GM06990 (cell line): ENCODE data around the gene SH2D6.

ENCODE experiments used
- DNase-seq: peaks from one replicate; pipeline ENCODE4 v3.0.0-alpha.2; 2011; ENCODE audit not compliant: insufficient read length; ENCODE audit errors: extremely low read depth
- H3K27me3 ChIP-seq: replicated peaks from 2 replicates; pipeline ENCODE4 v1.6.0; 2011; ENCODE audit warnings: low read length; ENCODE audit not compliant: control insufficient read depth, insufficient read depth
- H3K36me3 ChIP-seq: 2 replicates; pipeline ENCODE4 v1.5.1; 2011; ENCODE audit warnings: low read length; ENCODE audit not compliant: control insufficient read depth, insufficient read depth
- H3K4me3 ChIP-seq: replicated peaks from 2 replicates; pipeline ENCODE4 v1.5.1; 2011; ENCODE audit warnings: low read depth, mild to moderate bottlenecking, control low read depth, low read length
- CTCF ChIP-seq: IDR thresholded peaks from 2 replicates; pipeline ENCODE4 v1.5.1; 2011; ENCODE audit warnings: low read length, control low read depth, mild to moderate bottlenecking, inconsistent platforms; ENCODE audit not compliant: insufficient read depth, poor library complexity, severe bottlenecking

The SH2D6 gene

GRCh38 chr2:85422072-85422457 lies 3.6 kb downstream of the SH2D6 start:
- no peaks in the 10 kb centered on the region for H3K27me3 ChIP-seq
- no peak for TF ChIP-seq CTCF
- H3K4me3 ChIP-seq = no peak overlapping the region
- no peaks in the 10 kb centered on the region for H3K36me3 ChIP-seq
- DNase-seq = no peak

- Histone ChIP-seq H3K27me3 (no peaks in the 10 kb centered on the region), H3K36me3 (no peaks in the 10 kb centered on the region), H3K4me3 (no peak overlapping the region)
- no peak for TF ChIP-seq CTCF
- DNase-seq = no peak
Measured at GRCh38 chr2:85423525-85423924, 5.0 kb downstream of the SH2D6 start.

GRCh38 chr2:85425588-85425987 lies 7.1 kb downstream of the SH2D6 start:
- Histone ChIP-seq H3K27me3 (no peaks in the 10 kb centered on the region), H3K4me3 (no peak overlapping the region), H3K36me3 (no peaks in the 10 kb centered on the region)
- no peak for DNase-seq
- TF ChIP-seq CTCF = no peak

GRCh38 chr2:85427300-85427835 lies 8.9 kb downstream of the SH2D6 start:
- TF ChIP-seq CTCF = no peak
- no peak for DNase-seq
- H3K36me3 ChIP-seq = no peaks in the 10 kb centered on the region
- H3K27me3 ChIP-seq = no peaks in the 10 kb centered on the region
- H3K4me3 ChIP-seq = no peak overlapping the region

GRCh38 chr2:85428343-85428881 lies 9.9 kb downstream of the SH2D6 start:
- no peak for DNase-seq
- no peaks in the 10 kb centered on the region for H3K27me3 ChIP-seq
- no peak overlapping the region for H3K4me3 ChIP-seq
- no peaks in the 10 kb centered on the region for H3K36me3 ChIP-seq
- no peak for TF ChIP-seq CTCF
